SU-DHL-6 (cell line): ENCODE data around the gene GOSR2.

Experiments used
- H2AFZ ChIP-seq: fragments of 200-600 bp; sonication (generic); 2 replicates; pipeline ENCODE4 v1.6.1; 2014; ENCODE audit warnings: low read depth, mild to moderate bottlenecking, moderate library complexity, mixed read lengths, antibody characterized with exemption, low read length; ENCODE audit not compliant: severe bottlenecking
- H3F3A ChIP-seq: fragments of 200-600 bp; shearing (Covaris generic); 2 replicates; pipeline ENCODE4 v1.6.0; 2016; ENCODE audit warnings: antibody characterized with exemption, mild to moderate bottlenecking; ENCODE audit not compliant: insufficient read depth
- H3K27ac ChIP-seq: fragments of 200-600 bp; sonication (generic); 2 replicates; pipeline ENCODE4 v1.5.1; 2016; ENCODE audit warnings: low read depth, mild to moderate bottlenecking, low read length, moderate library complexity, mixed read lengths
- H3K27me3 ChIP-seq: fragments of 200-600 bp; sonication (generic), shearing (Covaris generic); 2 replicates; pipeline ENCODE4 v1.6.0; 2014; ENCODE audit warnings: mild to moderate bottlenecking, low read length
- H3K36me3 ChIP-seq: fragments of 200-600 bp; sonication (generic); 2 replicates; pipeline ENCODE4 v1.6.1; 2014; ENCODE audit warnings: mild to moderate bottlenecking, low read length, mixed read lengths
- H3K4me2 ChIP-seq: fragments of 300-600, 200-600 bp; shearing (Covaris generic), sonication (generic); 2 replicates; pipeline ENCODE4 v1.6.0; 2014; ENCODE audit warnings: low read length, low read depth, mild to moderate bottlenecking; ENCODE audit not compliant: poor library complexity, severe bottlenecking
- H3K4me3 ChIP-seq: fragments of 200-600 bp; sonication (generic); 2 replicates; pipeline ENCODE4 v1.5.1; 2014; ENCODE audit warnings: antibody characterized with exemption, low read length, mild to moderate bottlenecking, mixed read lengths; ENCODE audit not compliant: insufficient read depth, poor library complexity, severe bottlenecking
- H3K79me2 ChIP-seq: fragments of 200-600 bp; sonication (generic); 2 replicates; pipeline ENCODE4 v1.6.1; 2014; ENCODE audit warnings: mild to moderate bottlenecking, low read length, moderate library complexity; ENCODE audit not compliant: insufficient read depth
- H3K9ac ChIP-seq: fragments of 200-600 bp; sonication (generic); 2 replicates; pipeline ENCODE4 v1.7.0; 2014; ENCODE audit warnings: mild to moderate bottlenecking, low read length
- H3K9me2 ChIP-seq: fragments of 200-600 bp; sonication (generic); replicated peaks from 2 replicates; pipeline ENCODE4 v1.6.1; 2014; ENCODE audit warnings: low read length; ENCODE audit not compliant: insufficient read depth
- H3K9me3 ChIP-seq: fragments of 200-600 bp; sonication (generic); 2 replicates; pipeline ENCODE4 v1.6.1; 2014; ENCODE audit warnings: low read length, mixed read lengths; ENCODE audit not compliant: insufficient read depth
- H4K20me1 ChIP-seq: fragments of 200-600 bp; sonication (generic); 2 replicates; pipeline ENCODE4 v1.6.1; 2014; ENCODE audit warnings: low read depth, mild to moderate bottlenecking, antibody characterized with exemption, low read length, moderate library complexity, mixed read lengths
- CTCF ChIP-seq: fragments of 200-600 bp; sonication (generic); IDR thresholded peaks from one replicate; pipeline ENCODE4 v1.5.1; 2017; ENCODE audit warnings: antibody characterized with exemption, mild to moderate bottlenecking, low read length, moderate library complexity; ENCODE audit not compliant: insufficient read depth, poor library complexity, severe bottlenecking
- EZH2phosphoT487 ChIP-seq: fragments of 200-600 bp; sonication (generic), shearing (Covaris generic); conservative IDR thresholded peaks from 2 replicates; pipeline ENCODE4 v1.6.1; 2018; ENCODE audit warnings: mild to moderate bottlenecking, antibody characterized with exemption, low read length, moderate library complexity, mixed read lengths

Gene GOSR2

DNA sequence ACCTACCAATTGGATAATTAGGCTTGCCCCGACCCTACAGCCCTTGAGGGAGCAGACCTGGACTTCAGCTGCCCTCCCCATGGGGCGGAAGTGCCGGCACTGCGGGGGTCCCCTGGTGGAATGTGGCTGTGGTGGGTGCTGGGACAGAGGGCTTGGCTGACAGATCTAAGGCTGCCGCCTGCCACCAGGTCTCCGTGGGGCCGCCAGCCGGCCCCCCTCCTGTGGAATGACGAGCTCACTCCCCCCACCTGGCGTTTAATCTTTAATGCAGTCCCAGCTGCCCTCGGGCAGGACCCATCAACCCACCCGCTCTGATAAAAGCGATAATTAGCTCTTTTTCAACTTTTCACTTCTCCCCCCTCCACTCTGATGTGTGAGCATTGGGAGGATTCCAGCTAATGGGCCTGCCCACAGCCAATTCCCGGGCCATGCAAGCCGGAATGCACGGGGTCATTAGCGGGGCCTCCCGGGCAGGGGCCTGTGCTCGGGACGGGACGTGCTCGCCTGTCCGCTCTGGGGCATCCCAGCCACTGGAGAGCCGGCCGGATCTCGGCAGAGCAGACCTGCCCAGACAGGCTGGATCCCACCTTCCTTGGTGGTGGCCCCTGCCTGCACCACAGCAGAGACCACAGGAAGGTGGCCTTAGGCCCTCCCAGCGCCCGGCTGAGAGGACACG, 28.3 kb upstream of the GOSR2 start:
- Histone ChIP-seq H3K9ac (no peak overlapping the region), H3K27ac (no peak overlapping the region), H3K36me3 (no peaks in the 10 kb centered on the region), H3K27me3 (no peaks in the 10 kb centered on the region), H3K4me2 (no peak overlapping the region), H4K20me1 (no peaks in the 10 kb centered on the region), H3K9me3 (no peaks in the 10 kb centered on the region), H3K4me3 (no peak overlapping the region), H2AFZ (no peak overlapping the region), H3F3A (no peaks in the 10 kb centered on the region), H3K9me2 (no peaks in the 10 kb centered on the region), H3K79me2 (no peaks in the 10 kb centered on the region)
- no peak for TF ChIP-seq EZH2phosphoT487

DNA sequence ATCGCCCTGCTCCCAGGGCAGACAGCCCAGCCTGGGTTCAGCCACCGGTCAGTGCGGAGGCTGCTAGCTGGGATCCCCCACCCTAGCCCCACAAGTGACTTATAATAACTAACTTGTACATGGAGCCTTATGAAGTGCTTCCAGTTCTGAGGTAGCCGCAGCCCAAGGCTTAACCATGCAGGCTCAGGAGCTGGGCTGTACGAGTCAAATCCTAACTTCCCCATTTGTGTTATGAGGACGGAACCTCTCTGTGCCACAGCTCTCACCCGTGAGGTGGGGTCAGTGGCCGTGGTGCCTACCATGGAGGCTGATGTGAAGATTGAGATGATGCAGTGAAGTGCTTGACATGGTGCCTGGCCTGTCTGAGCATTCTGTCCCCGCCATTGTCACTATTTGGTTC, 27.8 kb upstream of the GOSR2 start:
- H3K4me3 ChIP-seq: no peak overlapping the region
- no peaks in the 10 kb centered on the region for H3K9me3 ChIP-seq
- TF ChIP-seq CTCF (no peak), EZH2phosphoT487 (no peak)
- H3K36me3 ChIP-seq: no peaks in the 10 kb centered on the region
- no peak overlapping the region for H3K27ac ChIP-seq
- no peaks in the 10 kb centered on the region for H3K27me3 ChIP-seq
- H3K79me2 ChIP-seq: no peaks in the 10 kb centered on the region
- no peak overlapping the region for H3K9ac ChIP-seq
- H3K9me2 ChIP-seq: no peaks in the 10 kb centered on the region
- H2AFZ ChIP-seq: no peak overlapping the region
- no peaks in the 10 kb centered on the region for H3F3A ChIP-seq
- no peaks in the 10 kb centered on the region for H4K20me1 ChIP-seq
- H3K4me2 ChIP-seq: no peak overlapping the region

DNA sequence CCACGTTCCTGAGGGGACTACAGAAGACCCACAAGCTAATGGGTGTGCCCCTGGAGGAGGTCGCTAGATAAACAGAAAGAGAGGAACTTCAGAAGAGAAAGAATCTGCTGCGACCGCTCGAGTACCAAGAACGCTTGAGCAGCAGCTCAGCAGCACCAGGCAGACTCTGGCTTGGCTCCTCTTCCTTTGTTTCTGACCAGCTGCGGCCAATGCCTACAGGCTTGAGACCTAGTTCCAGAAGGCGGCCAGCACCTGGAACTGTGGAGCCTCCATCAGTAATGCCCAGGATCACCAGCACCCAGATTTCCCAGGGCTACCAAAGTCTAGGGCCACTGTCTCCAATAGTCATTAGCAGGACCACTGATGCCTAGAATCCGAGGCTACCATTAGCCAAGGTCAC, 26.0 kb upstream of the GOSR2 start:
- Histone ChIP-seq H3K4me2 (no peak overlapping the region), H3K27me3 (no peaks in the 10 kb centered on the region), H3K27ac (no peak overlapping the region), H3K9ac (no peak overlapping the region), H3F3A (no peaks in the 10 kb centered on the region), H3K79me2 (no peaks in the 10 kb centered on the region), H3K36me3 (no peaks in the 10 kb centered on the region), H3K9me2 (no peaks in the 10 kb centered on the region), H3K4me3 (no peak overlapping the region), H2AFZ (no peak overlapping the region), H3K9me3 (no peaks in the 10 kb centered on the region), H4K20me1 (no peaks in the 10 kb centered on the region)
- TF ChIP-seq CTCF (no peak), EZH2phosphoT487 (no peak)

GRCh38 chr17:46898364-46898763, 24.6 kb upstream of the GOSR2 start:
- Histone ChIP-seq H3F3A (no peaks in the 10 kb centered on the region), H3K27ac (no peak overlapping the region), H3K27me3 (no peaks in the 10 kb centered on the region), H3K4me3 (no peak overlapping the region), H3K9me3 (no peaks in the 10 kb centered on the region), H2AFZ (no peak overlapping the region), H3K79me2 (no peaks in the 10 kb centered on the region), H3K4me2 (no peak overlapping the region), H4K20me1 (no peaks in the 10 kb centered on the region), H3K9ac (no peak overlapping the region), H3K36me3 (no peaks in the 10 kb centered on the region), H3K9me2 (no peaks in the 10 kb centered on the region)
- TF ChIP-seq EZH2phosphoT487 (no peak), CTCF (no peak)
